Stimulated activated CD8-positive, alpha-beta memory T cell treated with anti-CD3 and anti-CD28 coated beads, Interleukin-4, amount 100 ng/mL, for 4 hours (primary cell): Measurements from ENCODE around the gene MGMT.

Experiments
- DNase-seq, 2 donors: peaks; one replicate each; pipeline ENCODE4 v3.0.0-alpha.2; 2020; ENCODE audit warnings: low read depth in 2 of 2, low spot score in 1 of 2

Gene MGMT

GRCh38 chr10:129769381-129770116 is 302.5 kb downstream of the MGMT start:
- no peak for DNase-seq

GRCh38 chr10:129770286-129770685 is 303.2 kb downstream of the MGMT start:
- DNase-seq: no peak

DNA sequence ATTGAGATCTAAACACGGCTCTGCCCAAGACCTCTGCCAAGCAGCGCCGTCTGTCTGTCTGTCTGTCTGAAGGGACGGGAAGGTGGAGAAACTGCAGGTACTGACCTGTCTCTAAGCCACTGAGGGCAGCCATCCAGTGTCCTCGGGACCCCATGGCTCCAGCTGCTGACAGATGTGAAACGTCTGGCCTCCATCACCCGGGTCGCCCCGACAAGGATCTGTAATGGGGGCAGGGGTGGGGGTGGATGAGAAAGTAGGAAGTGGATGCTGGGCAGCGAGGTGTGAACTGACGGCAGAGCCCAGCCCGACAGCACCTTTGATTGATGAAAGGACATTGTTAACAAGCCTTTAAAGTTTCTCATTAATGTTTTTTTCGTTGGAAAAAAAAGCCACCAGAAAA is 304.0 kb downstream of the MGMT start:
- DNase-seq: no peak

DNA sequence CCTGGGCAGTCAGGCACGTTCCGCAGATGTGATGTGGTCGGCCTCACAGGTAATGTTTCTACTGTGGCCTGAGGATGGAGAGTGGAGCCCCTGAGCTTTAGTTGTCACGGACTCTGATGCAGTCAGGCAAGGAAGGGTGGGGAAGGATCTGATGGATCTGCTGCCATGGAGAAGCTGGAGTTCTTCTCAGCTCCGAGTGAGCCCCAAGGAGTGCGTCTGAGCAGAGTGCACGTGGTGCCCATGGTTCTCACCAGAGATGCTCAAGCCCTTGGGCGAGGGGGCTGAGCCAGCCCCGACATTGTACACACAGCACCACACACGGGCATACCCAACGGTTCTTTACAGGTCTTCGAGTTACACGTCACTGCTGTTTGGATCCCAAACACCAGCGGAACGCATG is 304.5 kb downstream of the MGMT start:
- DNase-seq: no peak

DNA sequence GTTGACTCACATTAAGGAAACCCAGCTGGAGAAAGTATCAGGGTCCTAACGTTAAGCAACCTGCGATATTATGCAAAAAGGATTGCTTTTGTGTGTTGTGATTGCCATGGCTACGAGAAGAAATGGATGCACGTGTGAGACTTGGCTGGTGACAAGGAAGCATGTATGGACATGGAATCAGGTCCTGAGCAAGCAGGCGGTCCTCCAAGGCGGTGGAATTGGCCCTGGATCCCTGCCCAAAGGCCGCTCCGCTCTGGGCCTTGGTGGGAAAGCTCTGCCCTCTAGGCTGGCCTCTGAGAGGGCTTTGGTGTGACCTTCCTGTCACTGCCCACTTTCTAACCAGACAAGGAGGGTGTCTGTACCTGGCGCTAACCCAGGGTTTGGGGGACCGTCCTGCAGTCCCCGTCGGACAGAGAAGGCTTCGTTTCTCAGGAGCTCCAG is 305.0 kb downstream of the MGMT start:
- DNase-seq: no peak

DNA sequence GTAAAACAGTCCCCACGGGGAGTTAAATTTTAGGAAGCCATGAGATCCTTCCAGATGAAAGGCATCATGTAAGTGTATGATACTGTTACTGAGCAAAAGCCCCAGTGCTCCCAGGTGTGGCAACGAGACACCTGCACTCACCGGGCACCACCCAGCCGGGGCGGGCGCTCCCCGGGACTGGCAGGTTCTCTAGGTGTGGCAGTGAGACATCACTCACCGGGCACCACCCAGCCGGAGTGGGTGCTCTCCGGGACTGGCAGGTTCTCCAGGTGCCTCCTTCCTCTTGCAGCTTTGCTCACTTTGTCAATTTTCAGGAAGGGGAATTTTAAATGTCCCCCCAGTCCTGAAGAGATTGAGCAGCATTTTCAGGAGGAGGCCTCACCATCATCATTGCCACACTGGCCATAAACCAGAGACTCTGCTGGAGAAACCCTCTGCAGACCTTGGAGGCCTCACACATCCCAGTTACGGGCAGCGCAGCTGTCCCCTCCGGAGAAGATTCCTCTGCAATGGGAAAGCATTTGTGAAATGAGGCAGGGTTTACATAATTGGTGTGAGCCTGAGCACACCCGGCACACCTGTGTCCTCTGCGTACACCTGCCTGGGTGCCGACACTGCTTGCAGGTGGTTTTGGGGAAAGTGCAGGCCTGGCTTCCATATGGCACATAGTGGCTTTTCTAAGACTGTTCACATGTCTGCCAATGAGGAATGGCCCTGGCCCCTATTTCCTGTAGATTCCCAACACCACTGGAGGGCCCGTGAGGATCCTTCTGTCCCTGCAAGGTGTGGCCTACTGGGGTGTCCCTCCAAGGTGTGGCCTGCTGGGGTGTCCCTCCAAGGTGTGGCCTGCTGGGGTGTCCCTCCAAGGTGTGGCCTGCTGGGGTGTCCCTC is 305.7 kb downstream of the MGMT start:
- no peak for DNase-seq

DNA sequence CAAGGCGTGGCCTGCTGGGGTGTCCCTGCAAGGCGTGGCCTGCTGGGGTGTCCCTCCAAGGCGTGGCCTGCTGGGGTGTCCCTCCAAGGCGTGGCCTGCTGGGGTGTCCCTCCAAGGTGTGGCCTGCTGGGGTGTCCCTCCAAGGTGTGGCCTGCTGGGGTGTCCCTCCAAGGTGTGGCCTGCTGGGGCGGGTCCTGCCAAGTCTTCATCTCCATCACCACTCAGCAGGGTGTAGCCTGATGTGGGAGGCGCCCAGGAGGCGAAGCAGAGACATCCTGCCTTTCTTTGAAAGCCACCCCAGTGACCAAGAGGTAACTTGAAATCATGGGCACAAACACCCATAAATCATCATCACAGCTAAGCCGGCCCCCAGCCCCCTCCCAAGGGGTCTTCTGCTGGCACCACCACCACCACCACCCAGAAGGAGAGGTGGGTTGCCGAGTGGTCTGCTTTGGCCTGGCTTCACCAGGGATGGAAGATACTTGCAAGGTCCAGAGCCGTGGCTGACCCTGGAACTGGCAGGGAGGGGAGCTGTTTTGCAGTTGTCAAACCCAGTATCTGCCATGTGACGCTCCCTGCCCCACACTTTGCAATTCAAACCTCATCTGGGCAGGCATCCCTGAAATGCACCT is 306.4 kb downstream of the MGMT start:
- DNase-seq: no peak

GRCh38 chr10:129774082-129774735 is 307.2 kb downstream of the MGMT start:
- DNase-seq: no peak

DNA sequence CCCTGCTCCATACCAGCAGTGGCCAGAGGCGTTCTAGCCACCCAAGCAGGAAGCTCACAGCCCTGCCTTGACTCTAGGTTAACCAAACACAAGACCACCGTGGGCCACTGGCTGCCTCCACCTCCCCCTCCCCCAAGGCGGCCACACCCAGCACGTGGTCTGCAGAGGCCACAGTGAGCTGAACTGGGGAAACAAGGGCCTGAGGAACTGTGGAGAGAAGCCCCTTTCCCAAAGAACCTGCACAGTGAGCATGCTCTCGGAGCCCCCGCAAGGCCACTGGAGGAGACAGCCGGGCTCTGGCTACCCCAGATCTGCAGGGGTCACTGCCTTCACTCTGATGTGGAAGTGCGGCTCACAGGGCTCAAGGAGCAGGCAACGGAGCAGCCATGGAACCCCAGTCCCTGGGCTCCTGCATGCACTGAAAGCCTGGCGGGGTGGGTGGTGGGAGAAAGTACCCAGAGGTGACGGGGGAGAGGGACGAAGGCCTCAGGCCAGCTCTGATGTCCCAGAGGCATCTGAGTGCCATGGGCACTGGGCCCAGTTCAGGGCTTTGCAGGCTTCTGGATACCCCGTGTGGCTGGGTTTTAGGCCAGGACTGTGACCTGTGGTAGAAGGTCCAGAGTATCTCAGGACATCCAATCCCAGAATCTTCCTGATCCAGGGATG is 307.8 kb downstream of the MGMT start:
- DNase-seq: no peak

DNA sequence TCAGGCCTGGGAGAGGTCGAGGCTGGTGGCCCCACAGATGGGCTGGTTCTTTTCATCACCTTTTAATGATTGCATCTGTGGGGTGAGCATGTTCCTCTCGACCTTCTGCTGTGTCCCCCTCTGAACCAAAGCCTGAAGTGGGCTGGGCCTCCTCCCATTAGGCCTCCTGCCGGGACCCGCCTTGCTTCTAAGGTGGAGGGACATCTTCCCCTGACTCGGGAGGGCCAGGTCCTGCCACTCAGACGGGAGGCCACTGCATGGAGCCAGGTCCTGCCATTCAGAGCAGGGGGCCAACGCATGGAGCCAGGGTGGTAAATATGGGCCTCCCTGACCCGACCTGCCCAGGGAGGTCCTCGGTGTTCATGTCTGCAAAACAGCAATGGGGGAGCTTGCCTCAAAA is 308.6 kb downstream of the MGMT start:
- no peak for DNase-seq

DNA sequence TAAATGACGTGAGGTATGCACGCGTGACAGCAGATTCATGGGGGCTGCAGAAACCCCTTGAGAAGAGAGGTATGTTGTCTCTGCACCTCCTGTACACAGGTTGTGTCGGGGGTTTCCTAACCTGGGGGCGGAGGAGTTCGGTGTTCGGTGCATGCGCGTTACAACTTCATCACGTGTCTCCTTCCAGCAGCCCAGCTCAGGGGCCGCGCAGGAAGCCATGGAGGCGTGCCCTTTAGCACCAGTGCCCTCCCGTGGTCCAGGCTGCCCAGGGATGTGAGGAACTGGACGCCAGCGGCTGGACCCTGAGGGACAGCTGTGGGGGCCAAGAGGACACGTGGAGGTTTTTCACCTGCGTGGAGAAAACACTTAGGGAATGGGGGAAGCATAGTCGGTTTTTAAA is 310.6 kb downstream of the MGMT start:
- no peak for DNase-seq

- DNase-seq: no peak
Observed at GRCh38 chr10:129778571-129778970, 311.5 kb downstream of the MGMT start.

DNA sequence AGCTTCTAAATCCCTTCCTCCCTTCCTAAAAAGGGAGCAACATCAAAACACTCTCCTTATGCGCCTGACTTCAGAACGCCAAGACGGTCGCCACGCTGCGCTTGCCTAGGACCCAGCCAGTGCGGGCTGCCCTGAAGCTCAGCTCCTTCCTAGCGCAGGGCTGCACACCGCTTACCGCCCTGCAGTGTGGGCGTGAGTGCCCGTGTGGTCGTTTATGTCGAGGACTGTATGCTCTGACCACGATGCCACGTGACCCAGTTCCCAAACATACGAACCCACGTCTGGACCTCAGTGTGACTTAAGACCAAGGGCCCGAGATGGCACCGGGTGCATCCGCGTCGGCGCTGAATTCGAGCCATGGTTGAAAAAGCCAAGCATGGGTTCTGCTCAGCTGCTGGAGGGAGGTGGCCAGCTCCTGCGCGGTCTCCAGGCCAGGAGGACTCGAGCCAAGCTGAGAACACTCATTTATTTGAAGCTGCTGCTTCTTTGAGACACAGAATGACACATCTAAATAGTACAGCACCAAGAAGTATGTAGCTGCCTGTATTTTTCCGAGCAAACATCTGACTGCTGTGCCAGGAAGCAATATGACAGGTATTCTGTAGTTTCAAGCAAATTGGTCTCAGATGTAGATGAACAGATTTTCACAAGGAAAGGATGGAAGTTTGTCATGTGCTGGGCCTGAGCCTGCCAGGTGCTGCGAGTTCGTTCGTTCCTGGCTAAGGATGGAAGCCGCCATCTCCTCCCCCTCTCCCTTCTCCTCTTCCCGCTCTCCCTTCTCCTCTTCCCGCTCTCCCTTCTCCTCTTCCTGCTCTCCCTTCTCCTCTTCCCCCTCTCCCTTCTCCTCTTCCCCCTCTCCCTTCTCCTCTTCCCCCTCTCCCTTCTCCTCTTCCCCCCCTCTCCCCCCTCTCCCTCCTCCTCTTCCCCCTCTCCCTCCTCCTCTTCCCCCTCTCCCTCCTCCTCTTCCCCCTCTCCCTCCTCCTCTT is 312.4 kb downstream of the MGMT start:
- no peak for DNase-seq

DNA sequence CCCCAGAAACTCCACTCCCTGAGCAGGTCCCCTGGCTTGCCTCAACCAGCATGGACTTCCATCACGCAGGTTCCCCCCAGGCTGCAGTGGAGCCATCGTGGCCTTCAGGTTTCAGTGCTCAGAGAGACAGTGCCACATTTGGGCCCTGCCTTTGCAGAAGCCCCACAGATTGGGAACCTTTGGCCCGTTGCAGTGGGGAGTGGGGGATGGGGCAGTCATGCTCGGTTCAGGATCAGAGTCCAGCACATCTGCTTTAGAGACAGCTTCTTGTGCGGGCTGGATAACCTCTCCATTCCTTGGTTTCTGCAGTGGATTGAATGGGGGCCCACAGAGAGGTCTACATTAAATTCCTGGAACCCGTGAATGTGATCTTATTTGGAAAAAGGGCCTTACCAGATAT is 313.2 kb downstream of the MGMT start:
- no peak for DNase-seq

- DNase-seq: no peak
Observed at GRCh38 chr10:129780901-129781795, 314.1 kb downstream of the MGMT start.

DNA sequence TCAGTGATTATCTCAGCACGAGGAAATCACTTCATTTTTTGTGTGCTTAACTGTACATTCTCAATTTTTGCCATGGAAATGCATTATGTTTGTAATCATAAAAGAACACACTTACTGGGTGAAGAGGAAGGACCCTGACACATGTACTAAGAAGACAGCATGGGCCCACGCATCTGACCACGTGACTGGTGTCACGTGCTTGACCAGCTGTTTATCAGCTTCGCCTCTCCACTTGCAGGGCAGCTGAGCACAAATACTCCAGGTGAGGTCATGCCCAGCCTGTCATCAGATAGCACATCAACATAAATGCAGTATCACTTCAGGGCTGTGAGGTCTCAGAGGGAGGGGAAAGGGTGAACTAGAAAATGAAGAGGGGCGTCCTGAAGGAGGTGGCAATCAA is 317.2 kb downstream of the MGMT start:
- no peak for DNase-seq

DNA sequence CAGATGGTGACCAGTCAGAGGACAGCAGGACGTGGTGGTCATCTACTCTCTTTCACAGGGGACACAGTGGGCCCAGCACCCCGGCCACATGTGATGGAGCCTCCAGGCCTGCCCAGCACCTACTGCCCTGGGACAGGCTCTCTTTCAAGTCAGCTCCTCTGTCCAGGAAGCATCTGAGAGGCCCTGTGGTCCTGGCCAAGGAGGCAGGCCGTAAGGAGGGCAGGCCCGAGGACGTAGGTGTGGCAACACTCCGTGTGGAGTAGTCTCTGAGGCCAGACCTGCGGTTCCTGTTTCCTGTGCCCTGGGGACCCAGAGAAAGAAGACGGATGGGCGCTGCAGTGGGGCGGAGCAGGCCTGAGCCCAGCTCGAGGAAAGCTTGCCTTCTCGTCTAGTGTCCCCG is 317.9 kb downstream of the MGMT start:
- DNase-seq: no peak

- no peak for DNase-seq
Observed at GRCh38 chr10:129785536-129785981, 318.5 kb downstream of the MGMT start.

- DNase-seq: no peak
Observed at GRCh38 chr10:129786216-129786615, 319.2 kb downstream of the MGMT start.
